GM19372 (cell line): ENCODE data around the gene ALKBH5.
"Not testable (repeated sequence)": the region's sequence is repeated elsewhere in the genome, so short reads cannot be mapped to it uniquely, and the experiment has no call there.

ENCODE experiments used
- ATAC-seq: cut with Tn5 transposase; IDR thresholded peaks from one replicate; pipeline ENCODE4 v1.9.1; 2021; ENCODE audit warnings: mild to moderate bottlenecking, low read depth, moderate library complexity; ENCODE audit not compliant: unreplicated experiment

ALKBH5 gene

GRCh38 chr17:18213666-18214270 is 30.1 kb downstream of the ALKBH5 start:
- ATAC-seq: no peak

- not testable (repeated sequence) for ATAC-seq
These were observed 33.3 kb downstream of the ALKBH5 start for GRCh38 chr17:18216906-18217305.

GRCh38 chr17:18217412-18218015 is 33.9 kb downstream of the ALKBH5 start:
- ATAC-seq: no peak

GRCh38 chr17:18218756-18219415 is 35.3 kb downstream of the ALKBH5 start:
- ATAC-seq: no peak

- ATAC-seq: no peak
These were observed 40.4 kb downstream of the ALKBH5 start for GRCh38 chr17:18224053-18224386.

- no peak for ATAC-seq
These were observed 40.9 kb downstream of the ALKBH5 start for GRCh38 chr17:18224387-18225120.

- peak; percentile 97 for ATAC-seq
These were observed 41.6 kb downstream of the ALKBH5 start, which contains the start of gene LLGL1 for GRCh38 chr17:18225121-18225641. LLGL1 (plus strand) TSS chr17:18225635; CDS start chr17:18225683, 48 bp downstream.

- peak; percentile 10 for ATAC-seq
These were observed 42.1 kb downstream of the ALKBH5 start for GRCh38 chr17:18225642-18226283.

- ATAC-seq: no peak
These were observed 42.8 kb downstream of the ALKBH5 start for GRCh38 chr17:18226284-18226945.

GRCh38 chr17:18227635-18228034 is 44.0 kb downstream of the ALKBH5 start:
- ATAC-seq: no peak

- ATAC-seq: no peak
These were observed 44.6 kb downstream of the ALKBH5 start for GRCh38 chr17:18228176-18228682.

GRCh38 chr17:18229254-18229653 is 45.6 kb downstream of the ALKBH5 start:
- no peak for ATAC-seq

- no peak for ATAC-seq
These were observed 46.1 kb downstream of the ALKBH5 start for GRCh38 chr17:18229771-18230170.

GRCh38 chr17:18230288-18231141 is 46.9 kb downstream of the ALKBH5 start:
- no peak for ATAC-seq

GRCh38 chr17:18231164-18231563 is 47.5 kb downstream of the ALKBH5 start:
- ATAC-seq: no peak

- no peak for ATAC-seq
These were observed 50.3 kb downstream of the ALKBH5 start for GRCh38 chr17:18233803-18234518.

GRCh38 chr17:18234853-18235380 is 51.3 kb downstream of the ALKBH5 start:
- no peak for ATAC-seq

- no peak for ATAC-seq
These were observed 52.2 kb downstream of the ALKBH5 start for GRCh38 chr17:18235743-18236256.
